ENCODE measurements around the gene TBC1D22A.
A peak's percentile ranks its signal among the peaks of the same experiment; 100 is the strongest.

The TBC1D22A gene

GRCh38 chr22:47168441-47168840 is 406.0 kb downstream of the TBC1D22A start (continued):
- no peak for TF ChIP-seq TOX (CRISPR knock-in tag; IDR thresholded peaks at IDR 0.05; ENCODE audit: borderline replicate concordance)
- no peak for TF ChIP-seq ZNF70 (CRISPR knock-in tag; IDR thresholded peaks at IDR 0.05)
- no peak for TF ChIP-seq POU6F1 (CRISPR knock-in tag; IDR thresholded peaks at IDR 0.05; ENCODE audit: borderline replicate concordance, low read depth)
- TF ChIP-seq ISL1 (CRISPR knock-in tag; IDR thresholded peaks at IDR 0.05), result no peak
- TF ChIP-seq TCF4 (CRISPR knock-in tag; IDR thresholded peaks at IDR 0.05; ENCODE audit: borderline replicate concordance), result no peak
- TF ChIP-seq ZFP30 (CRISPR knock-in tag; IDR thresholded peaks at IDR 0.05), result no peak
- TF ChIP-seq PPARA (CRISPR knock-in tag; IDR thresholded peaks at IDR 0.05; ENCODE audit: borderline replicate concordance), result no peak
- no peak for TF ChIP-seq ZNF565 (CRISPR knock-in tag; conservative IDR thresholded peaks at IDR 0.05; ENCODE audit: low read depth)
- TF ChIP-seq, protein P1, sequence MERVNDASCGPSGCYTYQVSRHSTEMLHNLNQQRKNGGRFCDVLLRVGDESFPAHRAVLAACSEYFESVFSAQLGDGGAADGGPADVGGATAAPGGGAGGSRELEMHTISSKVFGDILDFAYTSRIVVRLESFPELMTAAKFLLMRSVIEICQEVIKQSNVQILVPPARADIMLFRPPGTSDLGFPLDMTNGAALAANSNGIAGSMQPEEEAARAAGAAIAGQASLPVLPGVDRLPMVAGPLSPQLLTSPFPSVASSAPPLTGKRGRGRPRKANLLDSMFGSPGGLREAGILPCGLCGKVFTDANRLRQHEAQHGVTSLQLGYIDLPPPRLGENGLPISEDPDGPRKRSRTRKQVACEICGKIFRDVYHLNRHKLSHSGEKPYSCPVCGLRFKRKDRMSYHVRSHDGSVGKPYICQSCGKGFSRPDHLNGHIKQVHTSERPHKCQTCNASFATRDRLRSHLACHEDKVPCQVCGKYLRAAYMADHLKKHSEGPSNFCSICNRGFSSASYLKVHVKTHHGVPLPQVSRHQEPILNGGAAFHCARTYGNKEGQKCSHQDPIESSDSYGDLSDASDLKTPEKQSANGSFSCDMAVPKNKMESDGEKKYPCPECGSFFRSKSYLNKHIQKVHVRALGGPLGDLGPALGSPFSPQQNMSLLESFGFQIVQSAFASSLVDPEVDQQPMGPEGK (CRISPR knock-in tag; IDR thresholded peaks at IDR 0.05; ENCODE audit: borderline replicate concordance), result no peak

- no peak for TF ChIP-seq ZNF8 (CRISPR knock-in tag; IDR thresholded peaks at IDR 0.05)
- no peak for TF ChIP-seq BACH2 (CRISPR knock-in tag; IDR thresholded peaks at IDR 0.05; ENCODE audit: borderline replicate concordance)
- TF ChIP-seq POU6F1 (CRISPR knock-in tag; IDR thresholded peaks at IDR 0.05; ENCODE audit: borderline replicate concordance, low read depth), result no peak
- TF ChIP-seq ZNF70 (CRISPR knock-in tag; IDR thresholded peaks at IDR 0.05), result no peak
- no peak for TF ChIP-seq OSR1 (CRISPR knock-in tag; IDR thresholded peaks at IDR 0.05)
- TF ChIP-seq ZFP30 (CRISPR knock-in tag; IDR thresholded peaks at IDR 0.05), result no peak
- TF ChIP-seq, protein P2, sequence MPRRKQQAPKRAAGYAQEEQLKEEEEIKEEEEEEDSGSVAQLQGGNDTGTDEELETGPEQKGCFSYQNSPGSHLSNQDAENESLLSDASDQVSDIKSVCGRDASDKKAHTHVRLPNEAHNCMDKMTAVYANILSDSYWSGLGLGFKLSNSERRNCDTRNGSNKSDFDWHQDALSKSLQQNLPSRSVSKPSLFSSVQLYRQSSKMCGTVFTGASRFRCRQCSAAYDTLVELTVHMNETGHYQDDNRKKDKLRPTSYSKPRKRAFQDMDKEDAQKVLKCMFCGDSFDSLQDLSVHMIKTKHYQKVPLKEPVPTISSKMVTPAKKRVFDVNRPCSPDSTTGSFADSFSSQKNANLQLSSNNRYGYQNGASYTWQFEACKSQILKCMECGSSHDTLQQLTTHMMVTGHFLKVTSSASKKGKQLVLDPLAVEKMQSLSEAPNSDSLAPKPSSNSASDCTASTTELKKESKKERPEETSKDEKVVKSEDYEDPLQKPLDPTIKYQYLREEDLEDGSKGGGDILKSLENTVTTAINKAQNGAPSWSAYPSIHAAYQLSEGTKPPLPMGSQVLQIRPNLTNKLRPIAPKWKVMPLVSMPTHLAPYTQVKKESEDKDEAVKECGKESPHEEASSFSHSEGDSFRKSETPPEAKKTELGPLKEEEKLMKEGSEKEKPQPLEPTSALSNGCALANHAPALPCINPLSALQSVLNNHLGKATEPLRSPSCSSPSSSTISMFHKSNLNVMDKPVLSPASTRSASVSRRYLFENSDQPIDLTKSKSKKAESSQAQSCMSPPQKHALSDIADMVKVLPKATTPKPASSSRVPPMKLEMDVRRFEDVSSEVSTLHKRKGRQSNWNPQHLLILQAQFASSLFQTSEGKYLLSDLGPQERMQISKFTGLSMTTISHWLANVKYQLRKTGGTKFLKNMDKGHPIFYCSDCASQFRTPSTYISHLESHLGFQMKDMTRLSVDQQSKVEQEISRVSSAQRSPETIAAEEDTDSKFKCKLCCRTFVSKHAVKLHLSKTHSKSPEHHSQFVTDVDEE (CRISPR knock-in tag; IDR thresholded peaks at IDR 0.05), result no peak
- no peak for TF ChIP-seq CREB5 (CRISPR knock-in tag; IDR thresholded peaks at IDR 0.05; ENCODE audit: low read depth)
- TF ChIP-seq RARB (CRISPR knock-in tag; IDR thresholded peaks at IDR 0.05), result no peak
- TF ChIP-seq ESRRG (CRISPR knock-in tag; IDR thresholded peaks at IDR 0.05), result no peak
- TF ChIP-seq ZFP3 (CRISPR knock-in tag; IDR thresholded peaks at IDR 0.05), result no peak
- no peak for TF ChIP-seq ARNTL (CRISPR knock-in tag; IDR thresholded peaks at IDR 0.05; ENCODE audit: borderline replicate concordance, low read depth)
- TF ChIP-seq, protein P1 (CRISPR knock-in tag; IDR thresholded peaks at IDR 0.05; ENCODE audit: borderline replicate concordance), result no peak
- ATAC-seq, result peak; percentile 69
These were observed 406.7 kb downstream of the TBC1D22A start for GRCh38 chr22:47168900-47169800.
